Naive thymus-derived CD8-positive, alpha-beta T cell (primary cell): ENCODE data around the gene TPRN. TPM values are rescaled to one million over a fixed set of nuclear protein-coding genes. Genes with fewer than 3 reads are reported as not detected.
"Not testable (repeated sequence)": the region's sequence is repeated elsewhere in the genome, so short reads cannot be mapped to it uniquely, and the experiment has no call there.

Source experiments
- ATAC-seq, 2 donors: fragments of 150-1000 bp; cut with Tn5 transposase in 1 of 2; sonication (Bioruptor Pico), chemical (Tn5 transposase) in 1 of 2; 1 replicate in 1 of 2; 2 replicates in 1 of 2; pipeline ENCODE4 v1.10.0; 2021; ENCODE audit warnings: mild to moderate bottlenecking in 2 of 2, moderate library complexity in 2 of 2
- POLR2A ChIA-PET: fragments of 350-600 bp; sonication (Branson Sonifier 250); formaldehyde crosslinking; loops from one replicate; lab custom pipeline; 2021; ENCODE audit warnings: antibody characterized with exemption; lab: Charles Lee
- DNase-seq, 10 donors: peaks; one replicate each; pipeline versions ENCODE4 v3.0.0 to v3.0.0-alpha.2; 2020 to 2022
- H3K27ac Mint-ChIP-seq, 10 donors: one replicate each; pipeline ENCODE4 v1.8.0; 2020 to 2022; ENCODE audit warnings: mild to moderate bottlenecking in 10 of 10, mixed read lengths in 10 of 10, moderate library complexity in 4 of 10, inconsistent platforms in 1 of 10
- H3K27me3 Mint-ChIP-seq, 5 donors: one replicate each; pipeline ENCODE4 v1.8.0; 2021 to 2022; ENCODE audit warnings: mixed read lengths in 5 of 5
- H3K36me3 Mint-ChIP-seq, 3 donors: one replicate each; pipeline ENCODE4 v1.8.0; 2020 to 2022; ENCODE audit warnings: mixed read lengths in 3 of 3, mild to moderate bottlenecking in 2 of 3, inconsistent platforms in 1 of 3
- H3K4me1 Mint-ChIP-seq, 4 donors: one replicate each; pipeline ENCODE4 v1.8.0; 2021 to 2022; ENCODE audit warnings: mixed read lengths in 4 of 4
- H3K4me3 Mint-ChIP-seq, 10 donors: one replicate each; pipeline ENCODE4 v1.8.0; 2020 to 2022; ENCODE audit warnings: mild to moderate bottlenecking in 10 of 10, mixed read lengths in 10 of 10, moderate library complexity in 6 of 10, inconsistent platforms in 1 of 10
- H3K9me3 Mint-ChIP-seq, 9 donors: one replicate each; pipeline ENCODE4 v1.8.0; 2020 to 2022; ENCODE audit warnings: mixed read lengths in 9 of 9, mild to moderate bottlenecking in 3 of 9, inconsistent platforms in 1 of 9, moderate library complexity in 1 of 9
- polyA plus RNA-seq, 3 donors: library from polyadenylated mRNA; unstranded; fragments of 300-500 nt; fragmentation: Illumina TruSeq; gene quantifications; one replicate each; pipeline ENCODE4 v1.2.3, GENCODE V29; 2021
- total RNA-seq, 8 experiments: library from RNA in 2 of 8; stranded (reverse) in 2 of 8; gene quantifications; one replicate each; pipeline ENCODE4 v1.2.3 and lab custom pipeline; 2021 to 2026

TPRN gene, protein sequence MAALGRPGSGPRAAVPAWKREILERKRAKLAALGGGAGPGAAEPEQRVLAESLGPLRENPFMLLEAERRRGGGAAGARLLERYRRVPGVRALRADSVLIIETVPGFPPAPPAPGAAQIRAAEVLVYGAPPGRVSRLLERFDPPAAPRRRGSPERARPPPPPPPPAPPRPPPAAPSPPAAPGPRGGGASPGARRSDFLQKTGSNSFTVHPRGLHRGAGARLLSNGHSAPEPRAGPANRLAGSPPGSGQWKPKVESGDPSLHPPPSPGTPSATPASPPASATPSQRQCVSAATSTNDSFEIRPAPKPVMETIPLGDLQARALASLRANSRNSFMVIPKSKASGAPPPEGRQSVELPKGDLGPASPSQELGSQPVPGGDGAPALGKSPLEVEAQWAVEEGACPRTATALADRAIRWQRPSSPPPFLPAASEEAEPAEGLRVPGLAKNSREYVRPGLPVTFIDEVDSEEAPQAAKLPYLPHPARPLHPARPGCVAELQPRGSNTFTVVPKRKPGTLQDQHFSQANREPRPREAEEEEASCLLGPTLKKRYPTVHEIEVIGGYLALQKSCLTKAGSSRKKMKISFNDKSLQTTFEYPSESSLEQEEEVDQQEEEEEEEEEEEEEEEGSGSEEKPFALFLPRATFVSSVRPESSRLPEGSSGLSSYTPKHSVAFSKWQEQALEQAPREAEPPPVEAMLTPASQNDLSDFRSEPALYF
- total RNA-seq: 10 to 100 TPM; 10.1 TPM
- under 1 TPM; 0.15 to 0.42 (median 0.39) TPM for polyA plus RNA-seq
- total RNA-seq (lab: John Stamatoyannopoulos, UW): 4.9 to 18.7 (median 15.5) reads per million in 6 experiments

GRCh38 chr9:137200311-137201204 lies at the start of gene TPRN:
Gene TPRN, minus strand, starts transcription at chr9:137200741. Its CDS starts 30 bp downstream, at chr9:137200711.
- Mint-ChIP-seq H3K4me3 (peak within 1 kb of the TSS; percentile 76 to 92 (median 85)), H3K9me3 (no peaks in the 10 kb centered on the region), H3K36me3 (no peaks in the 10 kb centered on the region), H3K4me1 (peaks cover 9 to 39% (median 22%) of the 10 kb centered on the region in 4 donors), H3K27ac (peak within 1 kb of the TSS; percentile 48 to 90 (median 80)), H3K27me3 (no peaks in the 10 kb centered on the region)
- peak; percentile 94 to 99 (median 98) for DNase-seq
- ATAC-seq: peak; percentile 93 to 95
- POLR2A ChIA-PET: interaction anchor here (0.6 to 11.7 kb wide), 18 partner anchors 10 to 1184 kb away, joined by 3 to 135 read pairs (median 4); partner anchors contain the start of genes ANAPC2, CYSRT1, GRIN1 and MAN1B1

DNA sequence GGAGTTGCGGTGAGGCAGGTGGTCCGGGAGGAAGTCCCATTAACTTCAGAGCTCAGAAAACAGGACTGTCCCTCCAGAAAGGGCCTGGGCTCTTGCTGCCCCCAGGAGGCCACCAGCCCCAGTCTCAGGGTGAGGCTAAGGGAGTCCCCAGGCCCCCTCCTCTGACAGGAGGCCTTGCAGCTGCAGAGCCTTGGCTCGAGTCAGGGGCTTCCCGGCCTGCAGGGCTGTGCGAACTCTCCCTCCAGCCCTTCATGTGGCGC lies 47.3 kb upstream of the TPRN start:
- no peak for ATAC-seq
- H3K4me3 Mint-ChIP-seq: no peak overlapping the region
- no peak overlapping the region for H3K27ac Mint-ChIP-seq
- H3K36me3 Mint-ChIP-seq: peaks cover 0 to 5% (median under 1%) of the 10 kb centered on the region in 3 donors
- H3K9me3 Mint-ChIP-seq: no peaks in the 10 kb centered on the region
- DNase-seq: no peak
- no peaks in the 10 kb centered on the region for H3K27me3 Mint-ChIP-seq
- POLR2A ChIA-PET: interaction anchor here (0.7 kb wide), 1 partner anchor 36 kb away, joined by 4 read pairs; no protein-coding TSS in a partner anchor
- peaks cover 0 to 9% (median 6%) of the 10 kb centered on the region in 4 donors for H3K4me1 Mint-ChIP-seq

DNA sequence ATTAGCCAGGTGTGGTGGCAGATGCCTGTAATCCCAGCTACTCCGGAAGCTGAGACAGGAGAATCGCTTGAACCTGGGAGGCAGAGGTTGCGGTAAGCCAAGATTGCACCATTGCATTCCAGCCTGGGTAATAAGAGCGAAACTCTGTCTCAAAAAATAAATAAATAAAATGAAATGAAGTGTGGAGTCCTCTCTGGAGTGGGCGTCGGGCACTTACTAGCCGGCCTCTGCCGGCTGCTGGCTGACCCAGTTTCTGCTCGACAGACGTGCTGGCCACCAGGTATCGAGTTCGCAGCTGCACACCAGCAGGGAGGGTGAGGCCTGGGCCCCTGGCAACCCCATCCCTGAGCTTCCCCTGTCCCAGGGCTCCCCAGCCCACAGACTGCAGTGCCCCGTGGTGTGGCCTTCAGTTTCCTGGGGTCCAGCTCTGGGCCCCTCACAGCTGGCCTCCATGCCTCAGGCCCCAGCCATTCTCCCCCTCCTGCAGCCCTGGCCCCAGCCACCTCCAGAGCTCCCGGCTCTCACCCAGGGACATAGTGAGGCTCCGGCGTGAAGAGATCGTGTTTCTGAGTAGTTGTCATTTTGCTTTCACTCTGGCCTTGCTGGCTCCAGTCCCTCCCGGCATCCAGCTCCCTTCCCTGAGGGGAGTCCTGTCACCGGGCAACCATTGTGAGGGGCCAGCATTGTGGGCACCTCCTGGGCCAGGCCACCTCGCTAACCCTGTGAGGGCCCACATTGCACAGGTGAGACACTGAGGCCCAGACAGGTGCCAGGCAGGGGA lies 46.8 kb upstream of the TPRN start:
- Mint-ChIP-seq H3K27me3 (no peaks in the 10 kb centered on the region), H3K9me3 (no peaks in the 10 kb centered on the region), H3K4me3 (no peak overlapping the region), H3K27ac (no peak overlapping the region), H3K4me1 (peaks cover 0 to 14% (median 11%) of the 10 kb centered on the region in 4 donors), H3K36me3 (peaks cover 0 to 10% (median 6%) of the 10 kb centered on the region in 3 donors)
- POLR2A ChIA-PET: no interaction called here
- DNase-seq: no peak
- ATAC-seq: no peak

DNA sequence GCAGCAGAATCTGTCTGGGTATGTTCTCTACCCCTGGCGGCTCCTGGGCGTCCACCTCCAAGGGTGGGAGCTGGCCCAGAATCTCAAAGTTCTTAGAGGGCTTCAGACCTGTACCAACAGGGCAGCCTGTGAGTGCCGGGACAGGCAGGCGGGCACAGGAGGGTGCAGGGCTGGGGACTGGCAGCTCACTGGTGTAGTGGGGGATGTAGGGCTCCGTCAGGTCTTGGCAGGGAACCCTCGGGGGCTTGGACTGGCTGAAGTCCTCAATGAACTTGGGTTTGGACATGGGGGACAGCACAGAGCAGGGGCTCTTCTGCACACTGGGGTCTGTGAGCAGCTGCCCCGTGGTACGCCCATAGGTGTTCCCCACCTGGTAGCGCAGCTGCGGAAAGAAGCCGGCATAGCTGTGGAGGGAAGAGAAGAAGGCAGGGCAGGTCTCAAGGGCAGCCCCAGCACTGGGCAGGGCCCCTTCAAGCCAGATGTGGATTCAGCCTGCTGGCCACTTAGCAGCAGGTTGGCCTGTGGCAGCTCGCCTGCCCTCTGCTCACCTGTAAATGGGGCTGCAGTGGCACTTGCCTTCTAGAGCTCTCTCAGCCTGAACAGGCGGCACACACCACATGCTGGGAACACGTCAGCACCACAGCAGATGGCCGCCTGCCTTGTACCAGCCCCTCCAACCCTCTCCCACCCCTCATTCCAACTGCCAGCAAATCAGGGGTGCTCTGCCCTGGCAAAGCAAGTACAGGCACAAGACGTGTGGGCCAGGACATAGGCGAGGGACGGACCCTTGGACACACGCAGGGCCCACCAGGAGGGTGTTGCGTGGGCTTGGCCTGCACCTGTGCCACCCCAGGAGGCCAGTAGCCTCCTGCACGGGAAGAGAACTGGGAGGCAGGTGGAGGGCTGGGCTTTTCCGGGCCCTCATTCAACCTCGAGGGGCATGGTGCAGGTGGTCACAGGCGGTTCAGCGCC lies 45.2 kb upstream of the TPRN start:
- H3K9me3 Mint-ChIP-seq: no peaks in the 10 kb centered on the region
- ATAC-seq (no peak), DNase-seq (no peak)
- H3K4me3 Mint-ChIP-seq: peak overlapping the region in 1 of 10 donors; percentile 58
- peaks cover 0 to 3% (median 0%) of the 10 kb centered on the region in 5 donors for H3K27me3 Mint-ChIP-seq
- POLR2A ChIA-PET: interaction anchor here (8.9 kb wide), 1 partner anchor 10 kb away, joined by 139 read pairs; the partner anchor contains the start of gene NELFB
- H3K27ac Mint-ChIP-seq: no peak overlapping the region
- H3K36me3 Mint-ChIP-seq: peaks cover 0 to 10% (median 6%) of the 10 kb centered on the region in 3 donors
- peaks cover 2 to 21% (median 16%) of the 10 kb centered on the region in 4 donors for H3K4me1 Mint-ChIP-seq

DNA sequence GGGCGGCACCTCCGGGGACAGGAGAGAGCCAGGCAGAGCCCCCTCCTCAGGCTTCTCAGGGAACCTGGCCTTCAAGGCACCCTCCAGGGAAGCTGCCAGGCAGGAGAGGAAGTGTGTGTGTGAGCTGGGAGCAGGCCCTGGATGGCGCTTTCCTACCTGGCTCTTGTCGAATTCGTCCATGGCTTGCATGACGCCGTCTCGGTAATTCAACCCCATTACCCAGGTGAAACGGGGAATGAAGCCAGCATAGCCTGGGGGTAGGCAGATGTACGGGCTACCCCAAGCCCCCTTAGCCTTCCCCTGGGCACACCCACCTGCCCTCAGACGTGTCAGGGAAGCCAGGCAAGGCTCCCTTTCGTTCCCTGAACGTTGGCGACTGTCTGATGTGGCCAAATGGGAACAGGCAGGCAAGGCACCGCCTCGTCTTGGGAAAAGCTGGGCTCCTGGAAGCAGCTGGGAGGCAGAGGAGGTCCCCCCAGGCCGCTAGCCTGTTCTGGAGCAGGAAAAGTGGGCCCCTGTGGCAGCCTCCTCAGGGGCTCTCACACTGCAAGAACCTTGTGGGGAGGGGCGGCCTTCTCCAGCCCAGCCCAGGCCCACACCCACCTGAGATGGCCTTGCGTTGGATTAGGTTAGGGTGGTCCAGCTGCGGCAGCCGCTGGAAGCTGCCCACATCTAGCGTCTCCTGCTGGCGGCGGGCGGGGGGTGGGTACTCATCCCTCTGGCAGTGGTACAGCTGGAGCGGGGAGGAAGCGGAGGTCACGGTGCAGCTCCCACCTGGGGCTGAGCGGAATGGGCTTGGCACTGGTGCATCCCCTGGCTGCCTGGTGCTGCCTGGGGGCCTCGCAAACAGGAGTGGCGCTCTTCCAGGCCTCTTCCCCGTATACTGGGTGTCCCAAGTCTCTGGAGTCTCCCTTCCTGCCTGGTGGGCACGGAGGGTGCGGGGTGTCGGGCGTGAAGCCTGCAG lies 44.2 kb upstream of the TPRN start:
- Mint-ChIP-seq H3K27me3 (peaks cover 0 to 3% (median 0%) of the 10 kb centered on the region in 5 donors), H3K27ac (no peak overlapping the region), H3K9me3 (no peaks in the 10 kb centered on the region), H3K4me3 (peak overlapping the region in 1 of 10 donors; percentile 58), H3K36me3 (peaks cover 0 to 10% (median 6%) of the 10 kb centered on the region in 3 donors), H3K4me1 (peaks cover 2 to 23% (median 18%) of the 10 kb centered on the region in 4 donors)
- POLR2A ChIA-PET: interaction anchor here (0.6 to 8.9 kb wide), 3 partner anchors 11 to 848 kb away, joined by 4 to 139 read pairs (median 5); partner anchors contain the start of gene NELFB
- no peak for ATAC-seq
- no peak for DNase-seq

GRCh38 chr9:137243626-137244485 lies 43.3 kb upstream of the TPRN start:
- POLR2A ChIA-PET: interaction anchor here (0.6 to 8.9 kb wide), 4 partner anchors 12 to 158 kb away, joined by 5 to 139 read pairs (median 23); partner anchors contain the start of genes MAN1B1 and NELFB
- Mint-ChIP-seq H3K36me3 (peaks cover 0 to 10% (median 6%) of the 10 kb centered on the region in 3 donors), H3K4me1 (peaks cover 4 to 30% (median 22%) of the 10 kb centered on the region in 4 donors), H3K27me3 (peaks cover 0 to 3% (median 0%) of the 10 kb centered on the region in 5 donors), H3K27ac (peak overlapping the region in 2 of 10 donors; percentile 24 to 50), H3K9me3 (no peaks in the 10 kb centered on the region), H3K4me3 (peak overlapping the region in 4 of 10 donors; percentile 8 to 63 (median 26))
- no peak for ATAC-seq
- no peak for DNase-seq

GRCh38 chr9:137243266-137243625 lies 42.7 kb upstream of the TPRN start:
- not testable (repeated sequence) for H3K9me3 Mint-ChIP-seq, DNase-seq, ATAC-seq, H3K36me3 Mint-ChIP-seq, H3K27me3 Mint-ChIP-seq
- POLR2A ChIA-PET: interaction anchor here (1.0 to 8.9 kb wide), 5 partner anchors 13 to 179 kb away, joined by 4 to 139 read pairs (median 5); partner anchors contain the start of genes ANAPC2, EXD3, MAN1B1 and NELFB
- peaks cover 6 to 35% (median 24%) of the 10 kb centered on the region in 4 donors for H3K4me1 Mint-ChIP-seq
- H3K27ac Mint-ChIP-seq: peak overlapping the region in 4 of 10 donors; percentile 13 to 80 (median 52)
- peak overlapping the region in 2 of 10 donors; percentile 8 to 38 for H3K4me3 Mint-ChIP-seq

- POLR2A ChIA-PET: interaction anchor here (0.6 to 8.9 kb wide), 11 partner anchors 13 to 277 kb away, joined by 3 to 139 read pairs (median 5); partner anchors contain the start of genes ANAPC2, CYSRT1, EXD3 and MAN1B1
- DNase-seq: peak in 1 of 10 donors; percentile 13
- peaks cover 7 to 35% (median 24%) of the 10 kb centered on the region in 4 donors for H3K4me1 Mint-ChIP-seq
- H3K27ac Mint-ChIP-seq: peak overlapping the region; percentile 34 to 88 (median 80)
- peak overlapping the region; percentile 64 to 90 (median 84) for H3K4me3 Mint-ChIP-seq
- no peak for ATAC-seq
- H3K9me3 Mint-ChIP-seq: no peaks in the 10 kb centered on the region
- peaks cover 0 to 3% (median 0%) of the 10 kb centered on the region in 5 donors for H3K27me3 Mint-ChIP-seq
- H3K36me3 Mint-ChIP-seq: peaks cover 0 to 10% (median 6%) of the 10 kb centered on the region in 3 donors
Observed at GRCh38 chr9:137242269-137243203, 42.0 kb upstream of the TPRN start.
